K562 treated with DMSO at 1 percent for 24 hours (cell line): ENCODE results near the gene SPANXN1. TPM values are rescaled to one million over a fixed set of nuclear protein-coding genes. Genes with fewer than 3 reads are reported as not detected.

ENCODE experiments used
- total RNA-seq: library from RNA; unstranded; fragments of 300-600 nt; gene quantifications from 2 replicates; pipeline ENCODE4 v1.2.3, GENCODE V29; 2022; ENCODE audit warnings: low read depth; ENCODE audit not compliant: insufficient read depth

Gene SPANXN1
- total RNA-seq: not detected in 2 replicates

GRCh38 chrX:145247203-145247602 lies at the start of gene SPANXN1:
SPANXN1 (plus strand) TSS chrX:145247503; CDS start chrX:145247587, 84 bp downstream.

